Psoas muscle (tissue), 8 donors: Measurements from ENCODE around the gene UGT2A1. TPM values are rescaled to one million over a fixed set of nuclear protein-coding genes. Genes with fewer than 3 reads are reported as not detected.

Experiments
- ATAC-seq, 4 donors: fragments of 200-7000 bp; cut with Tn5 transposase; one replicate each; pipeline ENCODE4 v1.9.1; 2020; ENCODE audit warnings: moderate library complexity in 3 of 4, mild to moderate bottlenecking in 2 of 4
- DNase-seq, 2 donors: peaks; one replicate each; pipeline ENCODE4 v3.0.0-alpha.2; 2020
- H3K27ac ChIP-seq: fragments of 200-600 bp; one replicate; pipeline ENCODE4 v1.8.0; 2022
- H3K27me3 ChIP-seq, 3 donors: fragments of 200-600 bp in 1 of 3; one replicate each; pipeline versions ENCODE4 v1.6.1 to v1.8.0; 2013 to 2022; ENCODE audit warnings: low read length in 2 of 3, mild to moderate bottlenecking in 2 of 3, moderate library complexity in 1 of 3; ENCODE audit not compliant: insufficient read depth in 3 of 3
- H3K36me3 ChIP-seq, 2 donors: fragments of 200-600 bp in 1 of 2; one replicate each; pipeline versions ENCODE4 v1.6.1 to v1.8.0; 2013 to 2022; ENCODE audit warnings: low read depth in 1 of 2, mild to moderate bottlenecking in 1 of 2, moderate library complexity in 1 of 2; ENCODE audit not compliant: insufficient read depth in 1 of 2
- H3K4me1 ChIP-seq: fragments of 200-600 bp; one replicate; pipeline ENCODE4 v1.8.0; 2022
- H3K4me3 ChIP-seq: fragments of 200-600 bp; one replicate; pipeline ENCODE4 v1.8.0; 2022; ENCODE audit warnings: mild to moderate bottlenecking
- H3K9me3 ChIP-seq: fragments of 200-600 bp; one replicate; pipeline ENCODE4 v1.8.0; 2022
- WGBS, 3 donors: extraction: QIAGEN DNeasy Blood & Tissue Kit; methylation state at CpG; one replicate each; pipeline versions ENCODE4 v1.1.6 to v1.1.7; 2013; 5-methylcytosine and 5-hydroxymethylcytosine counted together
- intact Hi-C, 2 donors: fragments of 100-400 bp; cut with DNase I; formaldehyde crosslinking; loops; one replicate each; pipeline versions ENCODE4 v1.11.0 to v1.14.2; 2022
- polyA plus RNA-seq, 3 donors: library from polyadenylated mRNA; stranded (reverse); fragments of 200-250 nt; gene quantifications; one replicate each; pipeline ENCODE4 v1.2.3, GENCODE V29; 2013
- total RNA-seq, 4 donors: library from RNA; stranded (reverse); fragmentation: NEBNext Ultra II Directional in 2 of 4; extraction: Animal tissue kit (Norgen Biotek cat#: 25700) in 2 of 4; gene quantifications; one replicate each; pipeline versions ENCODE4 v1.2.1 to v1.2.4, GENCODE V29; 2021 to 2023
- TF ChIP-seq, protein P1 (sequence below): fragments of 200-600 bp; IDR thresholded peaks from one replicate; pipeline ENCODE4 v1.8.0; 2022; ENCODE audit warnings: antibody characterized with exemption
- donor health status: healthy with polysubstance abuse.
- donor health status: DM: no; HTN: no; CAD: no; lungs with moderate emphysema.
- donor health status: Bipolar disorder and iron deficiency.
- donor health status: healthy.
- donor health status: DM: yes; HTN: yes; CAD: no.
- donor health status: DM: no; HTN: no; CAD: no.
- donor health status: DM: no; HTN: no; CAD: no.
- donor health status: DM: yes; HTN: yes; CAD: no.

The UGT2A1 gene
- total and polyA plus RNA-seq, 7 donors = not detected

DNA sequence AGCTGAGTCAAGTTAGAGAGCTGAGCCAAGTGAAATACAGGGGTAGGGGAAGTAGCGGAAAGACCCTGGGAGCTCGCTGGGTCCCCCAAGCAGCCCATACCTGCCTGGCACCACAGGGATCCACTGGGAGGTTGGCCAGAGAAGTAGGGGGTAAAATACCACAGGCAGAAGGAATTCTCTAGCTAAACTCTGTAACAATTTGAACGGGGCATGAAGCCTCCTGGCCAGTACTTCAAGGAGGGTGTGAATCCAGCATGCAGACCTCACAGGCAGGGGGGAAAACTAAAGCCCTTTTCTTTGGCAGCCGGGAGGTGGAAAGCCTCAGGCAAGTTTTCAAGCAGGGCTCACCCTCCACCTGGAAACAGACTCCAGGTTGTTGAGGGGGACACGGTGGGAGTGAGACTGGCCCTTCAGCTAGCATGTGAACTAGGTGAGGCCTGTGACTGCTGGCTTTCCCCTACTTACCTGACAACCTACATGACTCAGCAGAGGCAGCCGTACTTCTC lies 3.7 kb upstream of the UGT2A1 start:
- Histone ChIP-seq H3K4me1 (no peaks in the 10 kb centered on the region), H3K4me3 (no peak overlapping the region), H3K9me3 (no peaks in the 10 kb centered on the region), H3K27me3 (no peaks in the 10 kb centered on the region), H3K36me3 (no peaks in the 10 kb centered on the region), H3K27ac (no peak overlapping the region)
- ATAC-seq (no peak), DNase-seq (no peak)
- intact Hi-C loops = no loop called here
- WGBS, 3 donors = 69 to 74% (median 72%) methylated on average over 6 of the region's 6 CpGs
- TF ChIP-seq, protein P1, sequence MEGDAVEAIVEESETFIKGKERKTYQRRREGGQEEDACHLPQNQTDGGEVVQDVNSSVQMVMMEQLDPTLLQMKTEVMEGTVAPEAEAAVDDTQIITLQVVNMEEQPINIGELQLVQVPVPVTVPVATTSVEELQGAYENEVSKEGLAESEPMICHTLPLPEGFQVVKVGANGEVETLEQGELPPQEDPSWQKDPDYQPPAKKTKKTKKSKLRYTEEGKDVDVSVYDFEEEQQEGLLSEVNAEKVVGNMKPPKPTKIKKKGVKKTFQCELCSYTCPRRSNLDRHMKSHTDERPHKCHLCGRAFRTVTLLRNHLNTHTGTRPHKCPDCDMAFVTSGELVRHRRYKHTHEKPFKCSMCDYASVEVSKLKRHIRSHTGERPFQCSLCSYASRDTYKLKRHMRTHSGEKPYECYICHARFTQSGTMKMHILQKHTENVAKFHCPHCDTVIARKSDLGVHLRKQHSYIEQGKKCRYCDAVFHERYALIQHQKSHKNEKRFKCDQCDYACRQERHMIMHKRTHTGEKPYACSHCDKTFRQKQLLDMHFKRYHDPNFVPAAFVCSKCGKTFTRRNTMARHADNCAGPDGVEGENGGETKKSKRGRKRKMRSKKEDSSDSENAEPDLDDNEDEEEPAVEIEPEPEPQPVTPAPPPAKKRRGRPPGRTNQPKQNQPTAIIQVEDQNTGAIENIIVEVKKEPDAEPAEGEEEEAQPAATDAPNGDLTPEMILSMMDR = no peak

DNA sequence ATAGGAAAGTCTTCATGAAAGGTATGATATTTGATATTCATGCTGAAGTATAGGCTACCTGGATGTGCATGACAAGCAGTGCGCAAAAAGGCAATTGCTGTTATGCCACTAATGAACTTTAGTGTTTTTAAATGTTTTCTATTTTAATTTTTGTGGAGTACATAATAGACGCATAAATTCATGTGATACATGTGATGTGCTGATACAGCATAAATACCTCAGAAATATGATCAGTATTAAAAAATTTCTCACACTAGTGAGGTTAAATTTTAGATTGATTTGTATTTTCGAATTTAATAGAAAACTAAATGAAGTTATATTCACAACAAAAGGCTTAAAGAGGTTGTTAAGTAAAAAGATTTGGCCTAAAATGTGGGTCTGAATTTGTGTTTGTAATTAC lies 2.2 kb downstream of the UGT2A1 start:
- Histone ChIP-seq H3K27me3 (no peaks in the 10 kb centered on the region), H3K9me3 (no peaks in the 10 kb centered on the region), H3K36me3 (no peaks in the 10 kb centered on the region), H3K27ac (no peak overlapping the region), H3K4me3 (no peak overlapping the region), H3K4me1 (no peaks in the 10 kb centered on the region)
- 40 to 88% (median 62%) methylated on average over 3 of the region's 3 CpGs for WGBS, 3 donors
- DNase-seq (no peak), ATAC-seq (no peak)
- TF ChIP-seq, protein P1 = no peak
- intact Hi-C loops = no loop called here

DNA sequence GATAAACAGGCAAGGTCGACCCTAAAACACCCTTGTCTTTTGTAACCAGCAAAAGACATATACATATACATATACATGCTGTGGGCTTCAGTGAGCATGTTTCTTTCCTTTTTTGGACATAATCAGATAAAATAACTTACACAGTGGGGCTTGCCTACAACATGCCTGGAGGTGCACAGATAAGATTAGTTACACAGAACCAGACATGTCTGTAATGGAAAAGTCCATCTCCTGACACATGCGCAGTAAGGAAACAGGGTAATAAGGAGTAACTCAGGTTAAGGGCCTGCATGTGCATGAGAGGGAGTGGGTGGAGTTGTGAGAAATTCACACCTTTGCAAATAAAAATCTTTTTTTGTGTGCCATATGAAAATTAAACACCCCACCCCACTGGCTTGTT lies 3.4 kb downstream of the UGT2A1 start:
- TF ChIP-seq, protein P1 = no peak
- Histone ChIP-seq H3K9me3 (no peaks in the 10 kb centered on the region), H3K36me3 (no peaks in the 10 kb centered on the region), H3K27me3 (no peaks in the 10 kb centered on the region), H3K27ac (no peak overlapping the region), H3K4me1 (no peaks in the 10 kb centered on the region), H3K4me3 (no peak overlapping the region)
- WGBS, 3 donors = 69 to 82% (median 79%) methylated on average over 2 of the region's 2 CpGs
- ATAC-seq (no peak), DNase-seq (no peak)
- intact Hi-C loops = no loop called here

DNA sequence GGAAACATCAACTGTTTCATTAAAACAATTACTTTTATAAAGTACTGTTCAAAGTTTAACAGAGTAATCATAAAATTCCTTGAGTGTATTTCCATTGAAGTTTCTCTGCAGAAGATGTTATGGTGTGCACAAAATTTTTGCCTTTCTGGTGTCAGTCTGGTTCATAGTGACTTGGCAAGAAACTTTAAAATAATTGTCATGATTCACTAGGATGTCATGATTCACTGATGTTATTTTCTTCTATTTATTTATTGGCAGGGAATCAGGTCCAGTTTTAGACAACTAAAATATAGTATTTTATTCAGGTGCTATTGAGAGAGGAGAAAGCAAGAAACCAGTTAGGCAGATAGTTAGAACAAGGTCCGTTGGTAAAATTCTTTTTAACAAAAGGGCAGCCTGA lies 3.8 kb downstream of the UGT2A1 start:
- Histone ChIP-seq H3K27ac (no peak overlapping the region), H3K4me3 (no peak overlapping the region), H3K36me3 (no peaks in the 10 kb centered on the region), H3K27me3 (no peaks in the 10 kb centered on the region), H3K4me1 (no peaks in the 10 kb centered on the region), H3K9me3 (no peaks in the 10 kb centered on the region)
- WGBS, 3 donors = 49 to 62% (median 56%) methylated on average over 1 of the region's 1 CpG
- DNase-seq (no peak), ATAC-seq (no peak)
- intact Hi-C loops = no loop called here
- TF ChIP-seq, protein P1 = no peak

DNA sequence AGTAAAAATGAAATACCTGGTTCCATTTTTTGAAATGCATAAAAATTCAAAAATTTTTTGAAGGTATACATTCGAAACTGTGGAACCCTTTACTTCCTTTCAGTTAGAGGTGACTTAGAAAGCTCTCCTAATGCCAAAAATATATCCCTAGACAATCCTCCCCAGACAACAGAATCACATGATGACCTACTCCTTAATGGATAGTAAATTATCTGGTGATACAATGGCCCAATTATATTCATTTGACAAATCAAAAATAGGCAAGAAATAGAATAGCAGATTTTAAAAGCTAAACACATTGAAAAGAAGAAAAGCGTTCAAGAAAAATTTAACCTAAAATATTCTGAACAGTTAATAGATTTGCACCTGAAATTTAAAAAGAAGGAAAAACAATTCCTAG lies 10.1 kb downstream of the UGT2A1 start:
- Histone ChIP-seq H3K36me3 (no peaks in the 10 kb centered on the region), H3K4me3 (no peak overlapping the region), H3K27ac (no peak overlapping the region), H3K4me1 (no peaks in the 10 kb centered on the region), H3K9me3 (no peaks in the 10 kb centered on the region), H3K27me3 (no peaks in the 10 kb centered on the region)
- no peak for DNase-seq
- TF ChIP-seq, protein P1 = no peak
- intact Hi-C loops = no loop called here
- ATAC-seq = no peak
- 73 to 77% (median 75%) methylated on average over 2 of the region's 2 CpGs for WGBS, 3 donors
